ENCODE data around the gene CACNA2D1. TPM values are rescaled to one million over a fixed set of nuclear protein-coding genes. Genes with fewer than 3 reads are reported as not detected.

Gene CACNA2D1
- total RNA-seq, 1 experiment from 2014 or later: 0.27 TPM

DNA sequence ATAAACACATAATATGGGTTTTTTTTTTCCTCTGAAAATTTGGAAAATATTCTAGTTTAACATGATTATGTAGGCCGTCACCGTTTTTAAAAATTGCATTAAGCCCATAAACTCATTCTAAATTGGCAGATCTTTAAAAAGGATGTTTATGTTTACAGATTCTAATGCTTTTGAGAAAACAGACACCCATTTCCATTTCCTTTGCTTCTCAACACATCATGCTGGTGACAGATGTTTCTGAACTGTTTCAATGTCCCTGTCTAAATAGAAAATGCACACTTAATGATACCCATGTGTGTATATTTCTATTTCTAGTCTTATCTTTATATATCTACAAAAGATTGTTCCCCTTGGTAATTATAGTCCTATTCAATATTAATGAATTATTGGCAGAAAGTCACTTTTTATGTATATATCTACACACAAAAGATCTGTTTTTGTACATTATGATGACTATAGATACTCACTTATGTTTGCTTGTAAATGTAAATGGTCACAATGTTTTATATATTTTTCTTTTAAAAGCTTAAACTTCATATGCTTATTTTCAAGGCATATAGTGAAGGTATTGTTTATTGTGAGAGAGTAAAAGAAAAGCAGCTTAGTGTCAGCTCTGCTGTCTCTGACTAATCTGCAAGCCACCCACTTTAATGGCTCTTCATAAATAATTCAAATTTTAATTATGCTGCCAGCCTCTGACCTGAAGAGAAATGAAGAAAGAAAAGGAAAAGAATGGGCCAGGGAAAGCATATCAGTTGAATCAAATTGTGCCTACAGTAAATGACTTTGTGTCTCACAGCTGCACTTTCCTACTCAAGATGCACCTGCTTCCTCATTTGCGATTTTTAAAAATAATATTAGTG is 179.4 kb downstream of the CACNA2D1 start:
- Histone ChIP-seq H2AFZ (ENCODE audit: low read depth, low read length, poor library complexity, severe bottlenecking) (no peak overlapping the region), H3K36me3 (ENCODE audit: control insufficient read depth in 1 of 2, insufficient read depth in 2 of 2, low read length in 2 of 2) (no peaks in the 10 kb centered on the region), H3K4me1 (ENCODE audit: control insufficient read depth in 1 of 2, insufficient read depth in 2 of 2, low read length in 2 of 2) (no peaks in the 10 kb centered on the region), H3K27ac (ENCODE audit: low read depth, low read length) (no peak overlapping the region), H3K4me2 (ENCODE audit: low read length) (no peak overlapping the region), H4K20me1 (ENCODE audit: insufficient read depth) (no peaks in the 10 kb centered on the region), H3K4me3 (replicated peaks in 1 of 2; ENCODE audit: low read depth in 1 of 2, low read length in 2 of 2) (no peak overlapping the region), H3K79me2 (ENCODE audit: insufficient read depth, low read length) (no peaks in the 10 kb centered on the region), H3K27me3 (ENCODE audit: insufficient read depth, low read length) (no peaks in the 10 kb centered on the region), H3K9me2 (ENCODE audit: insufficient read depth) (no peaks in the 10 kb centered on the region), H3K9me3 (ENCODE audit: control insufficient read depth in 1 of 2, insufficient read depth in 1 of 2, low read depth in 1 of 2, low read length in 2 of 2) (no peaks in the 10 kb centered on the region), H3K9ac (ENCODE audit: low read length) (no peak overlapping the region)
- no peak for TF ChIP-seq CEBPB (IDR thresholded peaks at IDR 0.05; ENCODE audit: low read depth)
- no peak for TF ChIP-seq MAX (IDR thresholded peaks at IDR 0.05)
- ChIA-PET RAD21 (ENCODE audit: low non-redundant PET in 1 of 2, low total read pairs in 2 of 2, uncharacterized antibody in 2 of 2, unreplicated experiment in 2 of 2) (no interaction called here), POLR2A (no interaction called here), CTCF (no interaction called here)
- BruUV-seq (replicated peaks): no TSS peak
- ATAC-seq (no peak), DNase-seq (ENCODE audit: low read depth, low spot score) (no peak)
- intact Hi-C loops (cut with micrococcal nuclease): no loop called here

- Histone ChIP-seq H3K36me3 (ENCODE audit: control insufficient read depth in 1 of 2, insufficient read depth in 2 of 2, low read length in 2 of 2) (no peaks in the 10 kb centered on the region), H3K4me3 (replicated peaks in 1 of 2; ENCODE audit: low read depth in 1 of 2, low read length in 2 of 2) (no peak overlapping the region), H3K79me2 (ENCODE audit: insufficient read depth, low read length) (no peaks in the 10 kb centered on the region), H4K20me1 (ENCODE audit: insufficient read depth) (no peaks in the 10 kb centered on the region), H3K4me1 (ENCODE audit: control insufficient read depth in 1 of 2, insufficient read depth in 2 of 2, low read length in 2 of 2) (no peaks in the 10 kb centered on the region), H3K27ac (ENCODE audit: low read depth, low read length) (no peak overlapping the region), H2AFZ (ENCODE audit: low read depth, low read length, poor library complexity, severe bottlenecking) (no peak overlapping the region), H3K27me3 (ENCODE audit: insufficient read depth, low read length) (no peaks in the 10 kb centered on the region), H3K4me2 (ENCODE audit: low read length) (no peak overlapping the region), H3K9me3 (ENCODE audit: control insufficient read depth in 1 of 2, insufficient read depth in 1 of 2, low read depth in 1 of 2, low read length in 2 of 2) (no peaks in the 10 kb centered on the region), H3K9ac (ENCODE audit: low read length) (no peak overlapping the region), H3K9me2 (ENCODE audit: insufficient read depth) (no peaks in the 10 kb centered on the region)
- DNase-seq (ENCODE audit: low read depth, low spot score) (no peak), ATAC-seq (no peak)
- intact Hi-C loops (cut with micrococcal nuclease): no loop called here
- BruUV-seq (replicated peaks): no TSS peak
- RAD21 ChIA-PET (ENCODE audit: low non-redundant PET in 1 of 2, low total read pairs in 2 of 2, uncharacterized antibody in 2 of 2, unreplicated experiment in 2 of 2): no interaction called here
- TF ChIP-seq ATF3 (IDR thresholded peaks at IDR 0.05) (no peak), TCF7L2 (IDR thresholded peaks at IDR 0.05; ENCODE audit: borderline replicate concordance, extremely low read depth, insufficient read depth, insufficient read length) (no peak), POLR2AphosphoS5 (IDR thresholded peaks at IDR 0.05; ENCODE audit: low read depth, low read length) (no peak), JUND (IDR thresholded peaks at IDR 0.05) (no peak), ELF1 (IDR thresholded peaks at IDR 0.05; ENCODE audit: borderline replicate concordance, low read depth) (no peak), SP1 (IDR thresholded peaks at IDR 0.05; ENCODE audit: low read depth) (no peak), RAD21 (IDR thresholded peaks at IDR 0.05; ENCODE audit: low read depth) (no peak)
- TF ChIP-seq, protein P1, sequence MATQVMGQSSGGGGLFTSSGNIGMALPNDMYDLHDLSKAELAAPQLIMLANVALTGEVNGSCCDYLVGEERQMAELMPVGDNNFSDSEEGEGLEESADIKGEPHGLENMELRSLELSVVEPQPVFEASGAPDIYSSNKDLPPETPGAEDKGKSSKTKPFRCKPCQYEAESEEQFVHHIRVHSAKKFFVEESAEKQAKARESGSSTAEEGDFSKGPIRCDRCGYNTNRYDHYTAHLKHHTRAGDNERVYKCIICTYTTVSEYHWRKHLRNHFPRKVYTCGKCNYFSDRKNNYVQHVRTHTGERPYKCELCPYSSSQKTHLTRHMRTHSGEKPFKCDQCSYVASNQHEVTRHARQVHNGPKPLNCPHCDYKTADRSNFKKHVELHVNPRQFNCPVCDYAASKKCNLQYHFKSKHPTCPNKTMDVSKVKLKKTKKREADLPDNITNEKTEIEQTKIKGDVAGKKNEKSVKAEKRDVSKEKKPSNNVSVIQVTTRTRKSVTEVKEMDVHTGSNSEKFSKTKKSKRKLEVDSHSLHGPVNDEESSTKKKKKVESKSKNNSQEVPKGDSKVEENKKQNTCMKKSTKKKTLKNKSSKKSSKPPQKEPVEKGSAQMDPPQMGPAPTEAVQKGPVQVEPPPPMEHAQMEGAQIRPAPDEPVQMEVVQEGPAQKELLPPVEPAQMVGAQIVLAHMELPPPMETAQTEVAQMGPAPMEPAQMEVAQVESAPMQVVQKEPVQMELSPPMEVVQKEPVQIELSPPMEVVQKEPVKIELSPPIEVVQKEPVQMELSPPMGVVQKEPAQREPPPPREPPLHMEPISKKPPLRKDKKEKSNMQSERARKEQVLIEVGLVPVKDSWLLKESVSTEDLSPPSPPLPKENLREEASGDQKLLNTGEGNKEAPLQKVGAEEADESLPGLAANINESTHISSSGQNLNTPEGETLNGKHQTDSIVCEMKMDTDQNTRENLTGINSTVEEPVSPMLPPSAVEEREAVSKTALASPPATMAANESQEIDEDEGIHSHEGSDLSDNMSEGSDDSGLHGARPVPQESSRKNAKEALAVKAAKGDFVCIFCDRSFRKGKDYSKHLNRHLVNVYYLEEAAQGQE (IDR thresholded peaks at IDR 0.05; ENCODE audit: low read depth): no peak
- CTCF ChIA-PET: interaction anchor here (1.4 kb wide), 1 partner anchor 11 kb away, joined by 4 read pairs; no protein-coding TSS in a partner anchor
- POLR2A ChIA-PET: no interaction called here
Measured at GRCh38 chr7:82258181-82258580, 185.4 kb downstream of the CACNA2D1 start.

All from HCT116 (cell line).